Osteoblast (primary cell): ENCODE measurements around the gene PRM1. TPM values are rescaled to one million over a fixed set of nuclear protein-coding genes. Genes with fewer than 3 reads are reported as not detected.
A peak's percentile ranks its signal among the peaks of the same experiment; 100 is the strongest.

Source experiments
- DNase-seq: peaks from one replicate; pipeline ENCODE4 v3.0.0; 2011; ENCODE audit warnings: low spot score, mixed read lengths; ENCODE audit not compliant: insufficient read length; ENCODE audit errors: missing footprints
- H2AFZ ChIP-seq: 2 replicates; pipeline ENCODE4 v1.6.0; 2011; ENCODE audit warnings: mild to moderate bottlenecking, low read length
- H3K27ac ChIP-seq: 2 replicates; pipeline ENCODE4 v1.5.1; 2011; ENCODE audit warnings: mild to moderate bottlenecking, low read depth, low read length, moderate library complexity
- H3K27me3 ChIP-seq: 2 replicates; pipeline ENCODE4 v1.6.0; 2012; ENCODE audit warnings: mild to moderate bottlenecking, control low read depth, inconsistent platforms, low read length, moderate library complexity; ENCODE audit not compliant: insufficient read depth
- H3K36me3 ChIP-seq: 2 replicates; pipeline ENCODE4 v1.5.1; 2011; ENCODE audit warnings: mild to moderate bottlenecking, low read length, control low read depth, moderate library complexity; ENCODE audit not compliant: insufficient read depth
- H3K4me1 ChIP-seq: 2 replicates; pipeline ENCODE4 v1.5.1; 2011; ENCODE audit warnings: mild to moderate bottlenecking, low read length, control low read depth, moderate library complexity; ENCODE audit not compliant: insufficient read depth
- H3K4me2 ChIP-seq: 2 replicates; pipeline ENCODE4 v1.6.0; 2011; ENCODE audit warnings: mild to moderate bottlenecking, low read length; ENCODE audit not compliant: insufficient read depth
- H3K4me3 ChIP-seq: fragments of 200-600 bp; sonication (generic); 3 replicates; pipeline ENCODE4 v1.5.1; 2012; ENCODE audit warnings: mild to moderate bottlenecking, low read length, inconsistent platforms; ENCODE audit not compliant: insufficient read depth
- H3K79me2 ChIP-seq: 2 replicates; pipeline ENCODE4 v1.6.0; 2012; ENCODE audit warnings: mild to moderate bottlenecking, low read length, control low read depth, inconsistent platforms; ENCODE audit not compliant: insufficient read depth
- H3K9me3 ChIP-seq: 2 replicates; pipeline ENCODE4 v1.5.1; 2011; ENCODE audit warnings: low read depth, low read length, control low read depth
- H4K20me1 ChIP-seq: 2 replicates; pipeline ENCODE4 v1.6.0; 2012; ENCODE audit warnings: mild to moderate bottlenecking, low read length, control low read depth; ENCODE audit not compliant: insufficient read depth
- total RNA-seq: library from RNA; depleted of rRNA; stranded (reverse); fragments of >200 nt; gene quantifications from 2 replicates; pipeline ENCODE4 v1.2.3, GENCODE V29; 2012
- TF ChIP-seq, protein P1 (sequence below): IDR thresholded peaks from 2 replicates; pipeline ENCODE4 v1.5.1; 2011; ENCODE audit warnings: mild to moderate bottlenecking, low read depth, low read length, moderate library complexity; ENCODE audit errors: extremely low read depth

Gene PRM1, protein sequence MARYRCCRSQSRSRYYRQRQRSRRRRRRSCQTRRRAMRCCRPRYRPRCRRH
- total RNA-seq: not detected in 2 replicates

DNA sequence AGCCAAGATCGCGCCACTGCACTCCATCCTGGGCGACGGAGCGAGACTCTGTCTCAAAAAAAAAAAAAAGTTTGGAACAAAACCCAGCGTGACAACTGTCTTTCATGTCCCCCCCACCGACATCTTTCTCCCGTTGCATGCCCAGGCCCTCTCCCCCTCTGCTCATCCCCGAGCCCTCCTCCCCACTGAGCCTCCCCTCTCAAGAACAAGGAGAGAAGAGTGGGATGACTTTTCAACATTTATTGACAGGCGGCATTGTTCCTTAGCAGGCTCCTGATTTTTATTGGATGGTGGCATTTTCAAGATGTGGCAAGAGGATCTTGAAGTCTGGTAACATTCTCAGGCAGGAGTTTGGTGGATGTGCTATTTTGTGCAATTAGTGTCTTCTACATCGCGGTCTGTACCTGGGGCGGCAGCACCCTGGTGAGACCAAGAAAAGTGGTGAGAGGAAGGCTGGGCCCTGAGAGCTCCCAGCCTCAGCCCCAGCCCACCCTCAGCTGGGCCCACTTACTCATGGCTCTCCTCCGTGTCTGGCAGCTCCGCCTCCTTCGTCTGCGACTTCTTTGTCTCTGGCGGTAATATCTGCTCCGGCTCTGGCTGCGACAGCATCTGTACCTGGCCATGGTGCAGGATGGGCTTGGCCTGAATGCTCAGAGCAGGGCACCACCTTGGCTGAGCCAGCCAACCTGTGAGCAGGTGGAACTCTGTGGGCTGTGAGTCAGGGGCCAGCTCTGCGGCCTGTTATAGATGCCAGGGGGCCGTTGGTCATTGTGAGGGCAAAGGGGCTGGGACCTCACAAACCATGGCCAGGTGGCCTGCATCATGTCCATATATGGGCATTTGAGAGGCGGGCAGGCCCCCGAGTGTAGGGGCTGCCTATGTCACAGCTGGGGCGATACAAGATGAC, at the start of gene PRM1:
Gene PRM1 (minus strand): TSS at position 715 of the 907 bp plus-strand sequence. CDS start 92 bp downstream, at position 623.
- Histone ChIP-seq H3K4me1 (no peaks in the 10 kb centered on the region), H4K20me1 (no peaks in the 10 kb centered on the region), H3K4me2 (no peak within 1 kb of the TSS), H3K79me2 (no peaks in the 10 kb centered on the region), H3K4me3 (no peak within 1 kb of the TSS), H3K9me3 (no peaks in the 10 kb centered on the region), H3K36me3 (no peaks in the 10 kb centered on the region), H2AFZ (no peak within 1 kb of the TSS), H3K27me3 (peaks cover 2% of the 10 kb centered on the region), H3K27ac (no peak within 1 kb of the TSS)
- TF ChIP-seq, protein P1, sequence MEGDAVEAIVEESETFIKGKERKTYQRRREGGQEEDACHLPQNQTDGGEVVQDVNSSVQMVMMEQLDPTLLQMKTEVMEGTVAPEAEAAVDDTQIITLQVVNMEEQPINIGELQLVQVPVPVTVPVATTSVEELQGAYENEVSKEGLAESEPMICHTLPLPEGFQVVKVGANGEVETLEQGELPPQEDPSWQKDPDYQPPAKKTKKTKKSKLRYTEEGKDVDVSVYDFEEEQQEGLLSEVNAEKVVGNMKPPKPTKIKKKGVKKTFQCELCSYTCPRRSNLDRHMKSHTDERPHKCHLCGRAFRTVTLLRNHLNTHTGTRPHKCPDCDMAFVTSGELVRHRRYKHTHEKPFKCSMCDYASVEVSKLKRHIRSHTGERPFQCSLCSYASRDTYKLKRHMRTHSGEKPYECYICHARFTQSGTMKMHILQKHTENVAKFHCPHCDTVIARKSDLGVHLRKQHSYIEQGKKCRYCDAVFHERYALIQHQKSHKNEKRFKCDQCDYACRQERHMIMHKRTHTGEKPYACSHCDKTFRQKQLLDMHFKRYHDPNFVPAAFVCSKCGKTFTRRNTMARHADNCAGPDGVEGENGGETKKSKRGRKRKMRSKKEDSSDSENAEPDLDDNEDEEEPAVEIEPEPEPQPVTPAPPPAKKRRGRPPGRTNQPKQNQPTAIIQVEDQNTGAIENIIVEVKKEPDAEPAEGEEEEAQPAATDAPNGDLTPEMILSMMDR: no peak
- peak; percentile 26 for DNase-seq

DNA sequence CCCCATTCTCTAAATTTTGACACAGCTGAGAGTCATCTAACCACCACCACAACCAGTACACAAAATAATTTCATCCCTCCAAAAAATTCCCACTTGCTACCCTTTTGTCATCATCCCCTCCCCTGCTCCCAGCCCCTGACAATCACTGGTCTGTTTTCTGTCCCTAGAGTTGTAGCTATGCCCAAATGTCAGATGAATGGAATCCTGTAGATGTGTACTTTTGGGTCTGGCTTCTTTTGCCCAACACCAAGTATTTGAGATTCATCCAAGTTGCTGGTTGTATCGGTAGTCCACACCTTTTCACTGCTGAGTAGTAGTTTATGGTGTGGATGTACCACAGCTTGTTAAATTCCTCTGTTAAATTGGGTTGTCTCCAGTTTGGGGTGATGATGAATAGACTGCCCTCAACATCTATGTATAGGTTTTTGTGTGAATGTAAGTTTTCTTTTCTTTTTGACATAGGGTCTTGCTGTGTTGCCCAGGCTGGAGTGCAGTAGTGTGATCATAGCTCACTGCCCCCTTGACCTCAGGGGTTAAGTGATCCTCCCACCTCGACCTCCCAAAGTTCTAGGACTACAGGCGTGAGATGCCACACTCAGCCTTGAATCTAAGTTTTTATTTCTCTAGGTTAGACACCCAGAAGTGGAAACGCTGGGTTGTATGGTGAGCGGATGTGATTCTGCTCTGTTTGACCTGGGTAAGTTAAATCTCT, 49.6 kb upstream of the PRM1 start:
- no peak overlapping the region for H3K27ac ChIP-seq
- H2AFZ ChIP-seq: no peak overlapping the region
- H3K27me3 ChIP-seq: no peaks in the 10 kb centered on the region
- H4K20me1 ChIP-seq: no peaks in the 10 kb centered on the region
- TF ChIP-seq, protein P1: no peak
- no peaks in the 10 kb centered on the region for H3K9me3 ChIP-seq
- no peak overlapping the region for H3K4me2 ChIP-seq
- H3K79me2 ChIP-seq: no peaks in the 10 kb centered on the region
- H3K4me3 ChIP-seq: no peak overlapping the region
- no peak for DNase-seq
- no peaks in the 10 kb centered on the region for H3K36me3 ChIP-seq
- H3K4me1 ChIP-seq: peaks cover 27% of the 10 kb centered on the region

DNA sequence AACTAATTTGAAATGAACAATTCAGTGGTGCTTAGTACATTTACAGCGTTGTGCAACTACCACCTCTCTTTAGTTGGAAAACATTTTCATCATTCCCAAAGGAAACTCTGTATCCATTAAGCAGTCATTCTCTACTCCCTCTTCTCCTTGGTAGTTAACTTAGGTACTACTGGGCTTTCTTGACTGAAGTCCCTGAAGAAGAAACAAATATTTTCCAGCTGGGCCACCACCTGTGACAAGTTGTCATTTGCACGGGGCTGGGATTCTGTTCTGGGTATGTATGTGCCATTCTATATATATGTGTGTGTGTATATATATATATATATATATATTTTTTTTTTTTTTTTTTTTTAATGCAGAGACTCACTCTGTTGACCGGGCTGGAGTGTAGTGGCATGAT, 48.8 kb upstream of the PRM1 start:
- Histone ChIP-seq H3K79me2 (no peaks in the 10 kb centered on the region), H3K27ac (no peak overlapping the region), H3K36me3 (no peaks in the 10 kb centered on the region), H3K27me3 (no peaks in the 10 kb centered on the region), H3K4me1 (peaks cover 27% of the 10 kb centered on the region), H4K20me1 (no peaks in the 10 kb centered on the region), H3K4me3 (no peak overlapping the region), H2AFZ (no peak overlapping the region), H3K9me3 (no peaks in the 10 kb centered on the region), H3K4me2 (no peak overlapping the region)
- no peak for DNase-seq
- TF ChIP-seq, protein P1: no peak

DNA sequence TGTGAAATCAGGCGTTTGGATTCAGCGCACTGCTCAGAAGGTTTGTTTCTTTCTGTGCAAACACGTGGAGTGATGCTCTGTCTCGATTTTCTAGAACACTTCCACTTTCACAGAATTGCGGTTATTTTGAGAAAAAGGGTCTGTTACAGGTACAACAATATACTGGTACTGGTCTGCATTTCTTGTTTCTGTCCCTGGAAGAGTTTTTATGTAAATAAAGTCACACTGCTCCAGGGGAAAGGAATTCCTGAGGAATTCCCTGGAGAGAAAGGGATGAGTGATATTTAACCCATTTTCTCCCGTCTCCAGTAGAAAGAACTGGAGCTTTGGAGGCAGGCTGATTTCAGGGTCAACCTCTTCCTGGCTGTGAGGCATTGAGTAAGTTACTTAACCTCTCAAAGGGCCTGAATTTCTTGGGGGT, 48.0 kb upstream of the PRM1 start:
- TF ChIP-seq, protein P1: no peak
- Histone ChIP-seq H3K79me2 (no peaks in the 10 kb centered on the region), H3K4me1 (peaks cover 27% of the 10 kb centered on the region), H3K27ac (peak overlapping the region; percentile 34), H3K4me3 (peak overlapping the region; percentile 61), H3K4me2 (peak overlapping the region; percentile 84), H4K20me1 (no peaks in the 10 kb centered on the region), H2AFZ (no peak overlapping the region), H3K27me3 (no peaks in the 10 kb centered on the region), H3K36me3 (no peaks in the 10 kb centered on the region), H3K9me3 (no peaks in the 10 kb centered on the region)
- no peak for DNase-seq
